ENCODE data around the gene TEK. TPM values are rescaled to one million over a fixed set of nuclear protein-coding genes. Genes with fewer than 3 reads are reported as not detected.

Gene TEK
- total RNA-seq, 1 donor from 2014 or later = 1.6 TPM

- DNase-seq (ENCODE audit: extremely low spot score, unreplicated experiment) = no peak
- Mint-ChIP-seq H3K4me1 (ENCODE audit: unreplicated experiment) (peaks cover 56% of the 10 kb centered on the region), H3K36me3 (ENCODE audit: unreplicated experiment) (no peaks in the 10 kb centered on the region), H3K27me3 (ENCODE audit: unreplicated experiment) (no peaks in the 10 kb centered on the region), H3K9me3 (ENCODE audit: unreplicated experiment) (no peaks in the 10 kb centered on the region), H3K4me3 (ENCODE audit: unreplicated experiment) (no peak overlapping the region), H3K27ac (ENCODE audit: unreplicated experiment) (no peak overlapping the region)
- TF ChIP-seq CTCF (IDR thresholded peaks at IDR 0.05) = no peak
Observed at GRCh38 chr9:27157736-27158135, 48.7 kb downstream of the TEK start.

GRCh38 chr9:27160636-27161035, 51.6 kb downstream of the TEK start:
- TF ChIP-seq CTCF (IDR thresholded peaks at IDR 0.05) = no peak
- no peaks in the 10 kb centered on the region for H3K27me3 Mint-ChIP-seq (ENCODE audit: unreplicated experiment)
- H3K27ac Mint-ChIP-seq (ENCODE audit: unreplicated experiment) = no peak overlapping the region
- H3K9me3 Mint-ChIP-seq (ENCODE audit: unreplicated experiment) = no peaks in the 10 kb centered on the region
- peaks cover 60% of the 10 kb centered on the region for H3K4me1 Mint-ChIP-seq (ENCODE audit: unreplicated experiment)
- no peaks in the 10 kb centered on the region for H3K36me3 Mint-ChIP-seq (ENCODE audit: unreplicated experiment)
- DNase-seq (ENCODE audit: extremely low spot score, unreplicated experiment) = no peak
- no peak overlapping the region for H3K4me3 Mint-ChIP-seq (ENCODE audit: unreplicated experiment)

GRCh38 chr9:27162045-27162444, 53.0 kb downstream of the TEK start:
- Mint-ChIP-seq H3K27ac (ENCODE audit: unreplicated experiment) (peak overlapping the region; percentile 79), H3K4me1 (ENCODE audit: unreplicated experiment) (peaks cover 55% of the 10 kb centered on the region), H3K36me3 (ENCODE audit: unreplicated experiment) (no peaks in the 10 kb centered on the region), H3K27me3 (ENCODE audit: unreplicated experiment) (no peaks in the 10 kb centered on the region), H3K4me3 (ENCODE audit: unreplicated experiment) (peak overlapping the region; percentile 3), H3K9me3 (ENCODE audit: unreplicated experiment) (no peaks in the 10 kb centered on the region)
- TF ChIP-seq CTCF (IDR thresholded peaks at IDR 0.05) = no peak
- no peak for DNase-seq (ENCODE audit: extremely low spot score, unreplicated experiment)

GRCh38 chr9:27165068-27165467, 56.0 kb downstream of the TEK start:
- Mint-ChIP-seq H3K4me1 (ENCODE audit: unreplicated experiment) (peaks cover 54% of the 10 kb centered on the region), H3K27ac (ENCODE audit: unreplicated experiment) (peak overlapping the region; percentile 65), H3K36me3 (ENCODE audit: unreplicated experiment) (peaks cover 2% of the 10 kb centered on the region), H3K4me3 (ENCODE audit: unreplicated experiment) (no peak overlapping the region), H3K9me3 (ENCODE audit: unreplicated experiment) (peaks cover 5% of the 10 kb centered on the region), H3K27me3 (ENCODE audit: unreplicated experiment) (no peaks in the 10 kb centered on the region)
- no peak for DNase-seq (ENCODE audit: extremely low spot score, unreplicated experiment)
- TF ChIP-seq CTCF (IDR thresholded peaks at IDR 0.05) = no peak

GRCh38 chr9:27165670-27166069, 56.6 kb downstream of the TEK start:
- H3K4me1 Mint-ChIP-seq (ENCODE audit: unreplicated experiment) = peaks cover 50% of the 10 kb centered on the region

More at GRCh38 chr9:27165670-27166069, 56.6 kb downstream of the TEK start:
- peaks cover 5% of the 10 kb centered on the region for H3K9me3 Mint-ChIP-seq (ENCODE audit: unreplicated experiment)
- no peak overlapping the region for H3K27ac Mint-ChIP-seq (ENCODE audit: unreplicated experiment)
- no peak overlapping the region for H3K4me3 Mint-ChIP-seq (ENCODE audit: unreplicated experiment)
- peaks cover 2% of the 10 kb centered on the region for H3K36me3 Mint-ChIP-seq (ENCODE audit: unreplicated experiment)
- no peak for DNase-seq (ENCODE audit: extremely low spot score, unreplicated experiment)
- no peak for TF ChIP-seq CTCF (IDR thresholded peaks at IDR 0.05)
- H3K27me3 Mint-ChIP-seq (ENCODE audit: unreplicated experiment) = no peaks in the 10 kb centered on the region
